MM.1S (cell line): Measurements from ENCODE around the gene PLEKHM3.

ENCODE experiments used
- DNase-seq: peaks from one replicate; pipeline ENCODE4 v3.0.0-alpha.2; 2015
- H2AFZ ChIP-seq: fragments of 300-600 bp; sonication (generic); 2 replicates; pipeline ENCODE4 v1.6.0; 2016; ENCODE audit warnings: antibody characterized with exemption, low read length
- H3F3A ChIP-seq: fragments of 300-600 bp; sonication (generic); 2 replicates; pipeline ENCODE4 v1.6.1; 2016; ENCODE audit warnings: mild to moderate bottlenecking, antibody characterized with exemption, low read length, moderate library complexity, mixed read lengths; ENCODE audit not compliant: insufficient read depth
- H3K27ac ChIP-seq: fragments of 300-600 bp; sonication (generic); 2 replicates; pipeline ENCODE4 v1.5.1; 2016; ENCODE audit warnings: mild to moderate bottlenecking, low read length
- H3K27me3 ChIP-seq: fragments of 300-600 bp; sonication (generic); replicated peaks from 2 replicates; pipeline ENCODE4 v1.6.0; 2016; ENCODE audit warnings: low read length; ENCODE audit not compliant: insufficient read depth
- H3K36me3 ChIP-seq: fragments of 300-600 bp; sonication (generic); replicated peaks from 2 replicates; pipeline ENCODE4 v1.6.1; 2016; ENCODE audit warnings: mild to moderate bottlenecking, low read length, mixed read lengths; ENCODE audit not compliant: insufficient read depth
- H3K4me1 ChIP-seq: fragments of 300-600 bp; sonication (generic); 2 replicates; pipeline ENCODE4 v1.6.1; 2016; ENCODE audit warnings: low read length, mixed read lengths
- H3K4me2 ChIP-seq: fragments of 300-600 bp; sonication (generic); 2 replicates; pipeline ENCODE4 v1.6.0; 2016; ENCODE audit warnings: low read depth, low read length
- H3K4me3 ChIP-seq: fragments of 300-600 bp; sonication (generic); 2 replicates; pipeline ENCODE4 v1.5.1; 2016; ENCODE audit warnings: low read length, mixed read lengths
- H3K79me2 ChIP-seq: fragments of 300-600 bp; sonication (generic); 2 replicates; pipeline ENCODE4 v1.6.1; 2016; ENCODE audit warnings: mixed run types, low read length, mixed read lengths
- H3K9ac ChIP-seq: fragments of 300-600 bp; sonication (generic); 2 replicates; pipeline ENCODE4 v1.6.1; 2016; ENCODE audit warnings: low read length, mixed read lengths
- H3K9me2 ChIP-seq: fragments of 300-600 bp; sonication (generic); replicated peaks from 2 replicates; pipeline ENCODE4 v1.6.1; 2016; ENCODE audit warnings: mild to moderate bottlenecking, low read length, mixed read lengths; ENCODE audit not compliant: insufficient read depth
- H3K9me3 ChIP-seq: fragments of 300-600 bp; sonication (generic); replicated peaks from 2 replicates; pipeline ENCODE4 v1.6.1; 2016; ENCODE audit warnings: mild to moderate bottlenecking, low read length, mixed read lengths; ENCODE audit not compliant: insufficient read depth
- H4K20me1 ChIP-seq: fragments of 300-600 bp; sonication (generic); 2 replicates; pipeline ENCODE4 v1.6.1; 2016; ENCODE audit warnings: mild to moderate bottlenecking, low read length, moderate library complexity, mixed read lengths; ENCODE audit not compliant: insufficient read depth
- EZH2 ChIP-seq: fragments of 300-600 bp; sonication (generic); optimal IDR thresholded peaks from 2 replicates; pipeline ENCODE3; 2017; ENCODE audit warnings: low read depth, mild to moderate bottlenecking, antibody characterized with exemption, low read length, mixed read lengths
- EZH2phosphoT487 ChIP-seq: fragments of 300-600 bp; sonication (generic); IDR thresholded peaks from 2 replicates; pipeline ENCODE4 v1.6.1; 2018; ENCODE audit warnings: antibody characterized with exemption, low read length
- TF ChIP-seq, protein P1 (sequence below): fragments of 300-600 bp; sonication (generic); IDR thresholded peaks from 2 replicates; pipeline ENCODE4 v1.5.1; 2016; ENCODE audit warnings: antibody characterized with exemption, low read length, mixed read lengths

The PLEKHM3 gene

DNA sequence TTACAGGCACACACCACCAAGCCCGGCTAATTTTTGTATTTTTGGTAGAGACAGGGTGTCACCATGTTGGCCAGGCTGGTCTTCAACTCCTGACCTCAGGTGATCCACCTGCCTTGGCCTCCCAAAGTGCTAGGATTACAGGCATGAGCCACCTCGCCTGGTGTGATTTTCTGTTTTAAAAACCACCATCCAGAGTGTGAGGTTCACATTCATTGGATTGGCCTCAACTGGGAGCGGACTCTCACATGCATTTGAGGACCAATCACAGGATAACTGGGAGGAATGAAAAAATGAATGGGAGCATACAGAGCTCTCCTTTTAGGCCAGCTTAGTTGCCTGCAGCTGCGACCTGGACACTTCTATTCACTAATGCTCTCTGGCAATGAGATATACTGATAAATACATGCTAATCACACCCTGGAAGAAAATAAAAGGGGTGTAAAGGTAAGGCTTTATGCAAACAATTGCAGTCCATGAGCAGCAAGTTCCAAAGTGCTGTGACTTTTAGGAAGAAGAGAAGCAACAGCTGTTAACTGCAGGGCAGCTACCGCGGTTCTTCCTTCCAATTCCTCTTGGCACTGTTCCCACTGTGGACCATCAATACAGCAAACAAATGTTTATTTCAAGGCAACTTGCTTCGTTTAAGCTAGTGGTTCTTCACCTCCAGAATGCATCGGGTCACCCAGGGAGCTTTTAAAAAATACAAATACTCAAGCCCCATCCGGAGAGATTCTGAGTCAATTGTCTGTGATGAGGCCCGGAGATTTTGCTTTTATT is 206.1 kb downstream of the PLEKHM3 start:
- H3K9ac ChIP-seq, result no peak overlapping the region
- H3K4me2 ChIP-seq, result no peak overlapping the region
- no peak for DNase-seq
- no peaks in the 10 kb centered on the region for H4K20me1 ChIP-seq
- H3K9me2 ChIP-seq, result no peaks in the 10 kb centered on the region
- no peak overlapping the region for H2AFZ ChIP-seq
- no peaks in the 10 kb centered on the region for H3K9me3 ChIP-seq
- no peak overlapping the region for H3K27ac ChIP-seq
- H3K27me3 ChIP-seq, result no peaks in the 10 kb centered on the region
- no peaks in the 10 kb centered on the region for H3K79me2 ChIP-seq
- H3F3A ChIP-seq, result no peaks in the 10 kb centered on the region
- TF ChIP-seq EZH2 (no peak), EZH2phosphoT487 (no peak)
- TF ChIP-seq, protein P1, sequence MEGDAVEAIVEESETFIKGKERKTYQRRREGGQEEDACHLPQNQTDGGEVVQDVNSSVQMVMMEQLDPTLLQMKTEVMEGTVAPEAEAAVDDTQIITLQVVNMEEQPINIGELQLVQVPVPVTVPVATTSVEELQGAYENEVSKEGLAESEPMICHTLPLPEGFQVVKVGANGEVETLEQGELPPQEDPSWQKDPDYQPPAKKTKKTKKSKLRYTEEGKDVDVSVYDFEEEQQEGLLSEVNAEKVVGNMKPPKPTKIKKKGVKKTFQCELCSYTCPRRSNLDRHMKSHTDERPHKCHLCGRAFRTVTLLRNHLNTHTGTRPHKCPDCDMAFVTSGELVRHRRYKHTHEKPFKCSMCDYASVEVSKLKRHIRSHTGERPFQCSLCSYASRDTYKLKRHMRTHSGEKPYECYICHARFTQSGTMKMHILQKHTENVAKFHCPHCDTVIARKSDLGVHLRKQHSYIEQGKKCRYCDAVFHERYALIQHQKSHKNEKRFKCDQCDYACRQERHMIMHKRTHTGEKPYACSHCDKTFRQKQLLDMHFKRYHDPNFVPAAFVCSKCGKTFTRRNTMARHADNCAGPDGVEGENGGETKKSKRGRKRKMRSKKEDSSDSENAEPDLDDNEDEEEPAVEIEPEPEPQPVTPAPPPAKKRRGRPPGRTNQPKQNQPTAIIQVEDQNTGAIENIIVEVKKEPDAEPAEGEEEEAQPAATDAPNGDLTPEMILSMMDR, result no peak
- H3K4me3 ChIP-seq, result no peak overlapping the region
- no peaks in the 10 kb centered on the region for H3K36me3 ChIP-seq
- no peaks in the 10 kb centered on the region for H3K4me1 ChIP-seq

DNA sequence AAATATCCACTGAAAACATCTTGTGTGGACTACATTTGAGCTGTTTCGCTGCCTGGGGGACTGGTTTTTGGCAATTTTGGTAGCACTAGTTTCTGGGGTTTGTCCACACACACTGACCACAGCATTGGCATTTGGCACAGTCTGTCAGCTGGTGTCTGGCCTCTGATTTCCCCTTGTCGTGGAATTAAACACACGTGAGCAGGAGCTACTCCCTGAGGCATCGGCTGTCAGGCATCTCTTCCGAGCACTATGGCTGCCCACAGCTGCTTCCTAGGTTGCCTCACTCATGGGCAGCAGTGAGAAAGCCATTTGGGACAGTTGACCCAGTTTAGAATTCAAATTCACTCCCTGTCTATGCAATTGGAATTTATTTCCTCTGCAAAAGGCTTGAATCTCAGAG is 208.8 kb downstream of the PLEKHM3 start:
- H3F3A ChIP-seq, result no peaks in the 10 kb centered on the region

DNA sequence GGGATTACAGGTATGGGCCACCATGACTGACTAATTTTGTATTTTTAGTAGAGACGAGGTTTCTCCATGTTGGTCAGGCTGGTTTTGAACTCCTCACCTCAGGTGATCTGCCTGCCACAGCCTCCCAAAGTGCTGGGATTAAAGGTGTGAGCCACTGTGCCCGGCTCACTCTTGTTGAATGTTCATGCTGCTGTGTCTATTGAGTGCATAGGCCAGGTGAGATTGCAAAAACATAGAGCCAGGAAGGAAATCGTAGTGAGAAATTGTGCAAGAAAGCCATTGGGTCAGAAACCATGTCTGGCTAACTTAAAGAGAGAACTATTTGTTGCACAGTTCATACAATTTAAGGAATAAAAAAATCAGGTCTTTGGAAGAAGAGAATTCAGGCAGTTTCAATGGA is 210.1 kb downstream of the PLEKHM3 start:
- no peaks in the 10 kb centered on the region for H3K36me3 ChIP-seq
- TF ChIP-seq EZH2phosphoT487, result no peak
- no peak for TF ChIP-seq EZH2
- TF ChIP-seq, protein P1, result no peak
- no peak overlapping the region for H3K9ac ChIP-seq
- no peaks in the 10 kb centered on the region for H3K79me2 ChIP-seq
- H3K4me3 ChIP-seq, result no peak overlapping the region
- no peaks in the 10 kb centered on the region for H3K27me3 ChIP-seq
- H3K4me2 ChIP-seq, result no peak overlapping the region
- no peaks in the 10 kb centered on the region for H3F3A ChIP-seq
- H3K27ac ChIP-seq, result no peak overlapping the region
- no peaks in the 10 kb centered on the region for H3K4me1 ChIP-seq
- H3K9me2 ChIP-seq, result no peaks in the 10 kb centered on the region
- DNase-seq, result no peak
- no peaks in the 10 kb centered on the region for H3K9me3 ChIP-seq
- no peaks in the 10 kb centered on the region for H4K20me1 ChIP-seq
- no peak overlapping the region for H2AFZ ChIP-seq

More for the DNA sequence above, 208.8 kb downstream of the PLEKHM3 start:
- Histone ChIP-seq H3K4me2 (no peak overlapping the region), H3K9me2 (no peaks in the 10 kb centered on the region), H4K20me1 (no peaks in the 10 kb centered on the region), H3K9ac (no peak overlapping the region), H3K4me1 (no peaks in the 10 kb centered on the region), H3K27ac (no peak overlapping the region), H3K27me3 (no peaks in the 10 kb centered on the region), H3K9me3 (no peaks in the 10 kb centered on the region), H3K79me2 (no peaks in the 10 kb centered on the region), H3K36me3 (no peaks in the 10 kb centered on the region), H3K4me3 (no peak overlapping the region), H2AFZ (no peak overlapping the region)
- no peak for DNase-seq
- TF ChIP-seq, protein P1, result no peak
- TF ChIP-seq EZH2phosphoT487, result no peak
- no peak for TF ChIP-seq EZH2
